Neural cell (in vitro differentiated cells): ENCODE data around the gene OPRM1. TPM values are rescaled to one million over a fixed set of nuclear protein-coding genes. Genes with fewer than 3 reads are reported as not detected.

Source experiments
- H2AFZ ChIP-seq: fragments of 200-600, 300-800 bp; sonication (generic), shearing (Covaris generic); 2 replicates; pipeline ENCODE4 v1.6.0; 2014; ENCODE audit warnings: low read depth, mild to moderate bottlenecking, antibody characterized with exemption, low read length, moderate library complexity
- H3F3A ChIP-seq: fragments of 200-600 bp; shearing (Covaris generic); 2 replicates; pipeline ENCODE4 v1.6.1; 2016; ENCODE audit warnings: mild to moderate bottlenecking, moderate library complexity, mixed read lengths, antibody characterized with exemption, low read length; ENCODE audit not compliant: insufficient read depth, poor library complexity, severe bottlenecking
- H3K27ac ChIP-seq: fragments of 200-600, 300-800 bp; sonication (generic), shearing (Covaris generic); 2 replicates; pipeline ENCODE4 v1.5.1; 2014; ENCODE audit warnings: mild to moderate bottlenecking, low read length, moderate library complexity
- H3K27me3 ChIP-seq: fragments of 300-800, 200-600 bp; sonication (generic), shearing (Covaris generic); 2 replicates; pipeline ENCODE4 v1.6.0; 2014; ENCODE audit warnings: mild to moderate bottlenecking, low read depth, low read length, moderate library complexity; ENCODE audit not compliant: insufficient read depth
- H3K36me3 ChIP-seq: fragments of 300-800, 200-600 bp; sonication (generic), shearing (Covaris generic); 2 replicates; pipeline ENCODE4 v1.5.1; 2014; ENCODE audit warnings: mild to moderate bottlenecking, antibody characterized with exemption, low read length, moderate library complexity; ENCODE audit not compliant: insufficient read depth
- H3K4me2 ChIP-seq: fragments of 300-800, 200-600 bp; sonication (generic), shearing (Covaris generic); 2 replicates; pipeline ENCODE4 v1.6.0; 2014; ENCODE audit warnings: mild to moderate bottlenecking, low read length
- H3K4me3 ChIP-seq: fragments of 300-800, 200-600 bp; sonication (generic), shearing (Covaris generic); 2 replicates; pipeline ENCODE4 v1.5.1; 2014; ENCODE audit warnings: mild to moderate bottlenecking, low read length, moderate library complexity
- H3K79me2 ChIP-seq: fragments of 200-600 bp; shearing (Covaris generic); replicated peaks from 2 replicates; pipeline ENCODE4 v1.6.0; 2014; ENCODE audit warnings: mild to moderate bottlenecking, low read length, moderate library complexity; ENCODE audit not compliant: insufficient read depth
- H3K9ac ChIP-seq: fragments of 300-800, 200-600 bp; sonication (generic), shearing (Covaris generic); 2 replicates; pipeline ENCODE4 v1.6.1; 2016; ENCODE audit warnings: mild to moderate bottlenecking, low read length, mixed read lengths
- H3K9me2 ChIP-seq: fragments of 200-600 bp; shearing (Covaris generic); 2 replicates; pipeline ENCODE4 v1.6.1; 2016; ENCODE audit warnings: mild to moderate bottlenecking, low read length, mixed read lengths; ENCODE audit not compliant: insufficient read depth
- H3K9me3 ChIP-seq: fragments of 200-600, 300-800 bp; sonication (generic), shearing (Covaris generic); 2 replicates; pipeline ENCODE4 v1.6.1; 2016; ENCODE audit warnings: mild to moderate bottlenecking, mixed run types, low read length, moderate library complexity, mixed read lengths
- H4K20me1 ChIP-seq: fragments of 200-600 bp; shearing (Covaris generic); 2 replicates; pipeline ENCODE4 v1.6.1; 2016; ENCODE audit warnings: mild to moderate bottlenecking, mixed run types; ENCODE audit not compliant: insufficient read depth
- CTCF ChIP-seq: fragments of 450-650 bp; IDR thresholded peaks from 2 replicates; pipeline ENCODE4 v1.5.1; 2014; ENCODE audit warnings: antibody characterized with exemption, mild to moderate bottlenecking, moderate library complexity; ENCODE audit not compliant: poor library complexity, severe bottlenecking
- EP300 ChIP-seq: fragments of 450-650 bp; conservative IDR thresholded peaks from 2 replicates; pipeline ENCODE4 v1.6.1; 2014; ENCODE audit warnings: antibody characterized with exemption, mild to moderate bottlenecking, moderate library complexity; ENCODE audit not compliant: poor library complexity, severe bottlenecking
- EZH2 ChIP-seq: fragments of 200-600, 300-800 bp; shearing (Covaris generic), sonication (generic); IDR thresholded peaks from 2 replicates; pipeline ENCODE4 v1.6.1; 2014; ENCODE audit warnings: antibody characterized with exemption, low read length, borderline replicate concordance, mild to moderate bottlenecking; ENCODE audit not compliant: insufficient read depth, poor library complexity, severe bottlenecking
- MXI1 ChIP-seq: fragments of 450-650 bp; conservative IDR thresholded peaks from 2 replicates; pipeline ENCODE4 v1.6.1; 2014; ENCODE audit warnings: antibody characterized with exemption, mild to moderate bottlenecking; ENCODE audit not compliant: poor library complexity, severe bottlenecking
- POLR2AphosphoS5 ChIP-seq: IDR thresholded peaks from 2 replicates; pipeline ENCODE4 v1.6.1; 2012
- RAD21 ChIP-seq: fragments of 450-650 bp; conservative IDR thresholded peaks from 2 replicates; pipeline ENCODE4 v1.6.1; 2014; ENCODE audit warnings: antibody characterized with exemption, mild to moderate bottlenecking, moderate library complexity
- REST ChIP-seq: IDR thresholded peaks from 2 replicates; pipeline ENCODE4 v1.6.1; 2012; ENCODE audit warnings: borderline replicate concordance
- SMC3 ChIP-seq: fragments of 450-650 bp; conservative IDR thresholded peaks from 2 replicates; pipeline ENCODE4 v1.6.1; 2014; ENCODE audit warnings: antibody characterized with exemption, mild to moderate bottlenecking, moderate library complexity; ENCODE audit not compliant: poor library complexity
- TAF1 ChIP-seq: IDR thresholded peaks from 2 replicates; pipeline ENCODE4 v1.6.1; 2012; ENCODE audit warnings: low read depth
- polyA plus RNA-seq: library from polyadenylated mRNA; depleted of rRNA; stranded (reverse); fragments of >200 nt; gene quantifications from 2 replicates; pipeline ENCODE4 v1.2.3, GENCODE V29; 2014

The OPRM1 gene
- polyA plus RNA-seq, 1 donor from 2014 or later, result 1.5 TPM

GRCh38 chr6:154202339-154202738 lies 163.3 kb downstream of the OPRM1 start:
- Histone ChIP-seq H3K4me2 (no peak overlapping the region), H3K9ac (no peak overlapping the region), H3K27me3 (no peaks in the 10 kb centered on the region), H3K4me3 (no peak overlapping the region), H3K36me3 (no peaks in the 10 kb centered on the region), H3F3A (no peaks in the 10 kb centered on the region), H4K20me1 (no peaks in the 10 kb centered on the region), H3K79me2 (no peaks in the 10 kb centered on the region), H3K27ac (no peak overlapping the region), H3K9me2 (no peaks in the 10 kb centered on the region), H2AFZ (no peak overlapping the region), H3K9me3 (no peaks in the 10 kb centered on the region)
- no peak for TF ChIP-seq RAD21
- no peak for TF ChIP-seq CTCF
- TF ChIP-seq POLR2AphosphoS5, result no peak
- TF ChIP-seq EZH2, result no peak
- no peak for TF ChIP-seq TAF1
- TF ChIP-seq EP300, result no peak
- TF ChIP-seq SMC3, result no peak
- no peak for TF ChIP-seq REST
- no peak for TF ChIP-seq MXI1

GRCh38 chr6:154202958-154203357 lies 163.9 kb downstream of the OPRM1 start:
- H3K27ac ChIP-seq, result no peak overlapping the region
- no peak overlapping the region for H3K9ac ChIP-seq
- no peaks in the 10 kb centered on the region for H3K36me3 ChIP-seq
- TF ChIP-seq TAF1 (no peak), SMC3 (no peak)
- H3K79me2 ChIP-seq, result no peaks in the 10 kb centered on the region
- H3K4me3 ChIP-seq, result no peak overlapping the region
- H3K27me3 ChIP-seq, result no peaks in the 10 kb centered on the region
- H3F3A ChIP-seq, result no peaks in the 10 kb centered on the region
- H3K9me3 ChIP-seq, result no peaks in the 10 kb centered on the region
- no peak overlapping the region for H3K4me2 ChIP-seq
- H4K20me1 ChIP-seq, result no peaks in the 10 kb centered on the region
- no peak overlapping the region for H2AFZ ChIP-seq
- H3K9me2 ChIP-seq, result no peaks in the 10 kb centered on the region

GRCh38 chr6:154206141-154206540 lies 167.1 kb downstream of the OPRM1 start:
- no peak overlapping the region for H3K9ac ChIP-seq
- H3F3A ChIP-seq, result no peaks in the 10 kb centered on the region
- H3K79me2 ChIP-seq, result no peaks in the 10 kb centered on the region
- H2AFZ ChIP-seq, result no peak overlapping the region
- H3K9me2 ChIP-seq, result no peaks in the 10 kb centered on the region
- no peak for TF ChIP-seq CTCF
- no peak for TF ChIP-seq REST
- TF ChIP-seq EP300, result no peak
- TF ChIP-seq TAF1, result no peak
- TF ChIP-seq EZH2, result no peak
- H3K27ac ChIP-seq, result no peak overlapping the region
- no peak overlapping the region for H3K4me3 ChIP-seq
- H3K9me3 ChIP-seq, result no peaks in the 10 kb centered on the region
- H3K36me3 ChIP-seq, result no peaks in the 10 kb centered on the region
- H4K20me1 ChIP-seq, result no peaks in the 10 kb centered on the region
- H3K27me3 ChIP-seq, result no peaks in the 10 kb centered on the region
- H3K4me2 ChIP-seq, result no peak overlapping the region
